Esophagus (tissue), 2 donors: ENCODE measurements around the gene CACNA1H. TPM values are rescaled to one million over a fixed set of nuclear protein-coding genes. Genes with fewer than 3 reads are reported as not detected.

ENCODE experiments used
- H3K27ac ChIP-seq, 2 donors: one replicate each; pipeline ENCODE4 v1.5.1; 2013; ENCODE audit warnings: low read depth in 2 of 2, mild to moderate bottlenecking in 2 of 2, inconsistent platforms in 1 of 2, low read length in 1 of 2, moderate library complexity in 1 of 2
- H3K27me3 ChIP-seq, 2 donors: one replicate each; pipeline ENCODE4 v1.6.1; 2013; ENCODE audit warnings: low read length in 2 of 2, control low read depth in 1 of 2, mild to moderate bottlenecking in 1 of 2; ENCODE audit not compliant: insufficient read depth in 2 of 2, control insufficient read depth in 1 of 2
- H3K36me3 ChIP-seq, 2 donors: one replicate each; pipeline ENCODE4 v1.6.1; 2013; ENCODE audit warnings: low read length in 1 of 2; ENCODE audit not compliant: control insufficient read depth in 2 of 2, insufficient read depth in 2 of 2
- H3K4me1 ChIP-seq, 2 donors: one replicate each; pipeline ENCODE4 v1.6.1; 2013; ENCODE audit warnings: low read length in 1 of 2; ENCODE audit not compliant: control insufficient read depth in 2 of 2, insufficient read depth in 2 of 2
- H3K4me3 ChIP-seq, 2 donors: one replicate each; pipeline ENCODE4 v1.5.1; 2013; ENCODE audit warnings: low read length in 2 of 2, mild to moderate bottlenecking in 2 of 2, low read depth in 1 of 2, moderate library complexity in 1 of 2
- H3K9me3 ChIP-seq, 2 donors: one replicate each; pipeline ENCODE4 v1.6.1; 2013; ENCODE audit warnings: mild to moderate bottlenecking in 2 of 2, low read depth in 1 of 2, low read length in 1 of 2, moderate library complexity in 1 of 2; ENCODE audit not compliant: control insufficient read depth in 2 of 2, insufficient read depth in 1 of 2
- WGBS, 2 donors: extraction: QIAGEN DNeasy Blood & Tissue Kit; methylation state at CpG; one replicate each; pipeline ENCODE4 v1.1.7; 2013; 5-methylcytosine and 5-hydroxymethylcytosine counted together
- polyA plus RNA-seq, 2 donors: library from polyadenylated mRNA; stranded (reverse); fragments of 200-250 nt; gene quantifications; one replicate each; pipeline ENCODE4 v1.2.3, GENCODE V29; 2013
- donor health status: healthy with polysubstance abuse.
- donor health status: Bipolar disorder and iron deficiency.

CACNA1H gene
- polyA plus RNA-seq, 2 donors: 6.4 to 6.5 TPM

GRCh38 chr16:1112506-1113184, 40.3 kb upstream of the CACNA1H start:
- Histone ChIP-seq H3K4me1 (peaks cover 4 to 6% of the 10 kb centered on the region in 2 donors), H3K9me3 (peaks cover 0 to 4% of the 10 kb centered on the region in 2 donors), H3K36me3 (no peaks in the 10 kb centered on the region), H3K27me3 (peaks cover 0 to 4% of the 10 kb centered on the region in 2 donors), H3K27ac (no peak overlapping the region), H3K4me3 (no peak overlapping the region)
- 69 to 70% methylated on average over 24 to 26 of the region's 26 CpGs for WGBS, 2 donors

GRCh38 chr16:1113489-1113888, 39.4 kb upstream of the CACNA1H start:
- Histone ChIP-seq H3K4me3 (no peak overlapping the region), H3K9me3 (no peaks in the 10 kb centered on the region), H3K27me3 (peaks cover 0 to 2% of the 10 kb centered on the region in 2 donors), H3K27ac (no peak overlapping the region), H3K4me1 (peaks cover 4 to 6% of the 10 kb centered on the region in 2 donors), H3K36me3 (no peaks in the 10 kb centered on the region)
- WGBS, 2 donors: 59 to 67% methylated on average over 15 to 16 of the region's 16 CpGs

- WGBS, 2 donors: 72 to 77% methylated on average over 15 of the region's 15 CpGs
- no peaks in the 10 kb centered on the region for H3K9me3 ChIP-seq
- peaks cover 0 to 2% of the 10 kb centered on the region in 2 donors for H3K27me3 ChIP-seq
- H3K27ac ChIP-seq: no peak overlapping the region
- H3K36me3 ChIP-seq: no peaks in the 10 kb centered on the region
- peaks cover 1 to 3% of the 10 kb centered on the region in 2 donors for H3K4me1 ChIP-seq
- H3K4me3 ChIP-seq: no peak overlapping the region
These were observed 38.9 kb upstream of the CACNA1H start for GRCh38 chr16:1113889-1114526.

- no peaks in the 10 kb centered on the region for H3K9me3 ChIP-seq
- no peak overlapping the region for H3K27ac ChIP-seq
- WGBS, 2 donors: 48 to 57% methylated on average over 5 to 16 of the region's 16 CpGs
- H3K27me3 ChIP-seq: no peaks in the 10 kb centered on the region
- no peaks in the 10 kb centered on the region for H3K4me1 ChIP-seq
- no peaks in the 10 kb centered on the region for H3K36me3 ChIP-seq
- no peak overlapping the region for H3K4me3 ChIP-seq
These were observed 36.2 kb upstream of the CACNA1H start for GRCh38 chr16:1116693-1117077.

GRCh38 chr16:1117176-1117900, 35.6 kb upstream of the CACNA1H start:
- 51 to 52% methylated on average over 34 of the region's 34 CpGs for WGBS, 2 donors
- Histone ChIP-seq H3K4me3 (no peak overlapping the region), H3K27ac (no peak overlapping the region), H3K9me3 (no peaks in the 10 kb centered on the region), H3K36me3 (no peaks in the 10 kb centered on the region), H3K27me3 (no peaks in the 10 kb centered on the region), H3K4me1 (no peaks in the 10 kb centered on the region)

GRCh38 chr16:1117926-1118325, 35.0 kb upstream of the CACNA1H start:
- H3K36me3 ChIP-seq: no peaks in the 10 kb centered on the region
- WGBS, 2 donors: 66 to 80% methylated on average over 16 to 19 of the region's 19 CpGs
- H3K9me3 ChIP-seq: no peaks in the 10 kb centered on the region
- H3K4me3 ChIP-seq: no peak overlapping the region
- no peaks in the 10 kb centered on the region for H3K27me3 ChIP-seq
- H3K4me1 ChIP-seq: no peaks in the 10 kb centered on the region
- no peak overlapping the region for H3K27ac ChIP-seq

- Histone ChIP-seq H3K4me3 (no peak overlapping the region), H3K4me1 (no peaks in the 10 kb centered on the region), H3K27me3 (no peaks in the 10 kb centered on the region), H3K9me3 (no peaks in the 10 kb centered on the region), H3K27ac (no peak overlapping the region), H3K36me3 (no peaks in the 10 kb centered on the region)
- WGBS, 2 donors: 69 to 75% methylated on average over 18 to 19 of the region's 19 CpGs
These were observed 33.8 kb upstream of the CACNA1H start for GRCh38 chr16:1119129-1119528.

- WGBS, 2 donors: 65 to 67% methylated on average over 35 of the region's 35 CpGs
- Histone ChIP-seq H3K4me3 (no peak overlapping the region), H3K27me3 (no peaks in the 10 kb centered on the region), H3K27ac (no peak overlapping the region), H3K9me3 (no peaks in the 10 kb centered on the region), H3K4me1 (no peaks in the 10 kb centered on the region), H3K36me3 (no peaks in the 10 kb centered on the region)
These were observed 32.9 kb upstream of the CACNA1H start for GRCh38 chr16:1119766-1120576.

- no peaks in the 10 kb centered on the region for H3K27me3 ChIP-seq
- no peak overlapping the region for H3K27ac ChIP-seq
- H3K4me1 ChIP-seq: no peaks in the 10 kb centered on the region
- H3K9me3 ChIP-seq: no peaks in the 10 kb centered on the region
- no peak overlapping the region for H3K4me3 ChIP-seq
- WGBS, 2 donors: 54 to 58% methylated on average over 16 to 22 of the region's 22 CpGs
- no peaks in the 10 kb centered on the region for H3K36me3 ChIP-seq
These were observed 32.3 kb upstream of the CACNA1H start for GRCh38 chr16:1120577-1120941.
